AG09309 (cell line): Measurements from ENCODE around the gene LRRC4B.

Source experiments
- DNase-seq: peaks from one replicate; pipeline ENCODE4 v3.0.0-alpha.2; 2010; ENCODE audit warnings: low read depth
- H3K4me3 ChIP-seq: 2 replicates; pipeline ENCODE4 v1.5.1; 2011; ENCODE audit warnings: mild to moderate bottlenecking, low read depth, low read length, moderate library complexity; ENCODE audit not compliant: control insufficient read depth
- CTCF ChIP-seq: IDR thresholded peaks from 2 replicates; pipeline ENCODE4 v1.5.1; 2011; ENCODE audit warnings: mild to moderate bottlenecking, low read depth, low read length, inconsistent platforms; ENCODE audit not compliant: insufficient read depth, control insufficient read depth; ENCODE audit errors: missing control alignments

Gene LRRC4B

GRCh38 chr19:50467566-50467965 lies 100.7 kb downstream of the LRRC4B start:
- DNase-seq = no peak
- TF ChIP-seq CTCF = no peak
- no peak overlapping the region for H3K4me3 ChIP-seq
